ENCODE data around the gene ACLY. TPM values are rescaled to one million over a fixed set of nuclear protein-coding genes. Genes with fewer than 3 reads are reported as not detected.

Gene ACLY
- total and polyA plus RNA-seq, 2 of the 13 experiments (the other 11 are each of a cell fraction or from before 2014, with no cell fraction given), result 111 to 218 TPM

DNA sequence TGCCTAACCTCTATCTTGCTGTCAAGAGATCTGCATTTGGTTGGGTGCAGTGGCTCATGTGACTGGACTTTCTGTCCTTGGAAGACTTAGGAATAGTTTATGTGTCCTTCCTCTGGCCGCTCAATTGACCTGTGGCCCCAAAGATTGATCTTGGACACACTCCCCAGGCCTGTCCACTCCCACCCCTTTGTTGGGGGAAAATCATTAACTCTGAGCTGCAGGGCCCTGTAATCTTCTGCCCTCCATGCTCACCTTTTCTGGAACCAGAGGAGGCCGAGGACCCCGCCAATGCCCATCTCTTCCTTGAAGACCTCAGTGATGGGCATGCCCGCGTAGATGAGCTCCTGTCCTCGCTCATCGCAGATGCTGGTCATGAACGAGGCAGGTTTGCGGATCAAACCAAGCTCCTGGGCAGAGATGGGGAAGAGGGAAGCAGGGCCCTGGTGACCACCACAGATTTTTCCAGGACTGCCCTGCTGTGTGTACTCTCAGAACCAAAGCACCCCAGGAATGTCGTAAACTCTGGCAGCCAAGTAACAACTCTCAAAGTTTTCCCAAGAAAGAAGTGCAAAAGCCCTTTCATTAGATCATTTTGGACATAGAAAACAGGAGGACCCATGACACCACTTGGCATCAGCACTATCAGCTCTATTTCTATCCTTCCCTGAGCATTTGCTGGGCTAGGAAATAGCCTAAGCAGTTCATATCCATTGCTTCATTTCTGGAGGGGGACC is 45.0 kb downstream of the ACLY start (continued):
- TF ChIP-seq, protein P1, sequence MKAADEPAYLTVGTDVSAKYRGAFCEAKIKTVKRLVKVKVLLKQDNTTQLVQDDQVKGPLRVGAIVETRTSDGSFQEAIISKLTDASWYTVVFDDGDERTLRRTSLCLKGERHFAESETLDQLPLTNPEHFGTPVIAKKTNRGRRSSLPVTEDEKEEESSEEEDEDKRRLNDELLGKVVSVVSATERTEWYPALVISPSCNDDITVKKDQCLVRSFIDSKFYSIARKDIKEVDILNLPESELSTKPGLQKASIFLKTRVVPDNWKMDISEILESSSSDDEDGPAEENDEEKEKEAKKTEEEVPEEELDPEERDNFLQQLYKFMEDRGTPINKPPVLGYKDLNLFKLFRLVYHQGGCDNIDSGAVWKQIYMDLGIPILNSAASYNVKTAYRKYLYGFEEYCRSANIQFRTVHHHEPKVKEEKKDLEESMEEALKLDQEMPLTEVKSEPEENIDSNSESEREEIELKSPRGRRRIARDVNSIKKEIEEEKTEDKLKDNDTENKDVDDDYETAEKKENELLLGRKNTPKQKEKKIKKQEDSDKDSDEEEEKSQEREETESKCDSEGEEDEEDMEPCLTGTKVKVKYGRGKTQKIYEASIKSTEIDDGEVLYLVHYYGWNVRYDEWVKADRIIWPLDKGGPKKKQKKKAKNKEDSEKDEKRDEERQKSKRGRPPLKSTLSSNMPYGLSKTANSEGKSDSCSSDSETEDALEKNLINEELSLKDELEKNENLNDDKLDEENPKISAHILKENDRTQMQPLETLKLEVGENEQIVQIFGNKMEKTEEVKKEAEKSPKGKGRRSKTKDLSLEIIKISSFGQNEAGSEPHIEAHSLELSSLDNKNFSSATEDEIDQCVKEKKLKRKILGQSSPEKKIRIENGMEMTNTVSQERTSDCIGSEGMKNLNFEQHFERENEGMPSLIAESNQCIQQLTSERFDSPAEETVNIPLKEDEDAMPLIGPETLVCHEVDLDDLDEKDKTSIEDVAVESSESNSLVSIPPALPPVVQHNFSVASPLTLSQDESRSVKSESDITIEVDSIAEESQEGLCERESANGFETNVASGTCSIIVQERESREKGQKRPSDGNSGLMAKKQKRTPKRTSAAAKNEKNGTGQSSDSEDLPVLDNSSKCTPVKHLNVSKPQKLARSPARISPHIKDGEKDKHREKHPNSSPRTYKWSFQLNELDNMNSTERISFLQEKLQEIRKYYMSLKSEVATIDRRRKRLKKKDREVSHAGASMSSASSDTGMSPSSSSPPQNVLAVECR (CRISPR knock-in tag; IDR thresholded peaks at IDR 0.05; ENCODE audit: borderline replicate concordance), result peak; percentile 65; the same call in 1 of the 2 replicates
- TF ChIP-seq NFKB2 (CRISPR knock-in tag; IDR thresholded peaks at IDR 0.05; ENCODE audit: borderline replicate concordance) (no peak), MBNL3 (CRISPR knock-in tag; conservative IDR thresholded peaks at IDR 0.05) (no peak), PHF21A (CRISPR knock-in tag; IDR thresholded peaks at IDR 0.05) (peak; percentile 46; the same call in 1 of the 2 replicates), GZF1 (CRISPR knock-in tag; IDR thresholded peaks at IDR 0.05) (no peak), HNF4A (CRISPR knock-in tag; IDR thresholded peaks at IDR 0.05) (peak; percentile 43; the same call in 1 of the 2 replicates), ZFYVE20 (CRISPR knock-in tag; IDR thresholded peaks at IDR 0.05; ENCODE audit: borderline replicate concordance, low read depth) (no peak), HCFC1 (IDR thresholded peaks at IDR 0.05; ENCODE audit: low read depth, low read length) (no peak)
- TF ChIP-seq, protein P2, sequence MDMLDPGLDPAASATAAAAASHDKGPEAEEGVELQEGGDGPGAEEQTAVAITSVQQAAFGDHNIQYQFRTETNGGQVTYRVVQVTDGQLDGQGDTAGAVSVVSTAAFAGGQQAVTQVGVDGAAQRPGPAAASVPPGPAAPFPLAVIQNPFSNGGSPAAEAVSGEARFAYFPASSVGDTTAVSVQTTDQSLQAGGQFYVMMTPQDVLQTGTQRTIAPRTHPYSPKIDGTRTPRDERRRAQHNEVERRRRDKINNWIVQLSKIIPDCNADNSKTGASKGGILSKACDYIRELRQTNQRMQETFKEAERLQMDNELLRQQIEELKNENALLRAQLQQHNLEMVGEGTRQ (IDR thresholded peaks at IDR 0.05; ENCODE audit: low read depth, low read length), result no peak
- TF ChIP-seq, protein P2 (CRISPR knock-in tag; IDR thresholded peaks at IDR 0.05; ENCODE audit: borderline replicate concordance), result peak; percentile 75; the same call in 1 of the 2 replicates
- TF ChIP-seq, protein P3, sequence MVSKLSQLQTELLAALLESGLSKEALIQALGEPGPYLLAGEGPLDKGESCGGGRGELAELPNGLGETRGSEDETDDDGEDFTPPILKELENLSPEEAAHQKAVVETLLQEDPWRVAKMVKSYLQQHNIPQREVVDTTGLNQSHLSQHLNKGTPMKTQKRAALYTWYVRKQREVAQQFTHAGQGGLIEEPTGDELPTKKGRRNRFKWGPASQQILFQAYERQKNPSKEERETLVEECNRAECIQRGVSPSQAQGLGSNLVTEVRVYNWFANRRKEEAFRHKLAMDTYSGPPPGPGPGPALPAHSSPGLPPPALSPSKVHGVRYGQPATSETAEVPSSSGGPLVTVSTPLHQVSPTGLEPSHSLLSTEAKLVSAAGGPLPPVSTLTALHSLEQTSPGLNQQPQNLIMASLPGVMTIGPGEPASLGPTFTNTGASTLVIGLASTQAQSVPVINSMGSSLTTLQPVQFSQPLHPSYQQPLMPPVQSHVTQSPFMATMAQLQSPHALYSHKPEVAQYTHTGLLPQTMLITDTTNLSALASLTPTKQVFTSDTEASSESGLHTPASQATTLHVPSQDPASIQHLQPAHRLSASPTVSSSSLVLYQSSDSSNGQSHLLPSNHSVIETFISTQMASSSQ (IDR thresholded peaks at IDR 0.05; ENCODE audit: low read depth), result 0 out of 2 replicates have a peak, but pooled peaks have one; percentile 29
- TF ChIP-seq, protein P3 (CRISPR knock-in tag; IDR thresholded peaks at IDR 0.05; ENCODE audit: borderline replicate concordance), result no peak
- TF ChIP-seq, protein P4, sequence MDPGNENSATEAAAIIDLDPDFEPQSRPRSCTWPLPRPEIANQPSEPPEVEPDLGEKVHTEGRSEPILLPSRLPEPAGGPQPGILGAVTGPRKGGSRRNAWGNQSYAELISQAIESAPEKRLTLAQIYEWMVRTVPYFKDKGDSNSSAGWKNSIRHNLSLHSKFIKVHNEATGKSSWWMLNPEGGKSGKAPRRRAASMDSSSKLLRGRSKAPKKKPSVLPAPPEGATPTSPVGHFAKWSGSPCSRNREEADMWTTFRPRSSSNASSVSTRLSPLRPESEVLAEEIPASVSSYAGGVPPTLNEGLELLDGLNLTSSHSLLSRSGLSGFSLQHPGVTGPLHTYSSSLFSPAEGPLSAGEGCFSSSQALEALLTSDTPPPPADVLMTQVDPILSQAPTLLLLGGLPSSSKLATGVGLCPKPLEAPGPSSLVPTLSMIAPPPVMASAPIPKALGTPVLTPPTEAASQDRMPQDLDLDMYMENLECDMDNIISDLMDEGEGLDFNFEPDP (CRISPR knock-in tag; conservative IDR thresholded peaks at IDR 0.05), result 0 out of 2 replicates have a peak, but pooled peaks have one; percentile 84
- TF ChIP-seq, protein P5, sequence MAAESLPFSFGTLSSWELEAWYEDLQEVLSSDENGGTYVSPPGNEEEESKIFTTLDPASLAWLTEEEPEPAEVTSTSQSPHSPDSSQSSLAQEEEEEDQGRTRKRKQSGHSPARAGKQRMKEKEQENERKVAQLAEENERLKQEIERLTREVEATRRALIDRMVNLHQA (CRISPR knock-in tag; IDR thresholded peaks at IDR 0.05), result no peak
- TF ChIP-seq, protein P6, sequence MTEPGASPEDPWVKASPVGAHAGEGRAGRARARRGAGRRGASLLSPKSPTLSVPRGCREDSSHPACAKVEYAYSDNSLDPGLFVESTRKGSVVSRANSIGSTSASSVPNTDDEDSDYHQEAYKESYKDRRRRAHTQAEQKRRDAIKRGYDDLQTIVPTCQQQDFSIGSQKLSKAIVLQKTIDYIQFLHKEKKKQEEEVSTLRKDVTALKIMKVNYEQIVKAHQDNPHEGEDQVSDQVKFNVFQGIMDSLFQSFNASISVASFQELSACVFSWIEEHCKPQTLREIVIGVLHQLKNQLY (CRISPR knock-in tag; IDR thresholded peaks at IDR 0.05), result 0 out of 2 replicates have a peak, but pooled peaks have one; percentile 16

Data from HepG2 (cell line).